ENCODE measurements around the gene ABCA1.

Gene ABCA1

DNA sequence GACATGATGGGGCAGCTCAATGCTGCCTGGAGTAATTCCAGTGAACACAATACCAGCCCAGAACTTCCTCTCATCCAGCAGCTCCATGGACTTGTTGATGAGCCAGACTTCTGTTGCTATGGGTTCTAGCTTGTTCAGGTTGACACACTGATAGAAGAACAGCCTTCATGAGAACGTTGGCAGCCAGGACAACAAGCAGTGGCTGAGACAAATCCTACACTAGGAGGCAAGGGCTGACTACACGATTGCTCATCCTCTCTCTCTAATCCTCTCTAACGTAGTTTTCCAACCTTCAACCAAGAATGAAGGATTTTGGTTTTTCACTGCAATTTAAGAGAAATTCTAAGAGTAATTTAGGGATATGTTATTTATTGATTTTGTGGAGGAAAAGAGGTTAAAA, 96.3 kb downstream of the ABCA1 start:
- no peak overlapping the region for H3K27ac ChIP-seq (ENCODE audit: low read depth, low read length)
- H3K4me2 ChIP-seq (ENCODE audit: low read depth, low read length, poor library complexity, severe bottlenecking), result no peak overlapping the region
- no peak overlapping the region for H3K9ac ChIP-seq (ENCODE audit: low read length)
- H3K36me3 ChIP-seq (ENCODE audit: low read length), result no peaks in the 10 kb centered on the region
- no peaks in the 10 kb centered on the region for H3K27me3 ChIP-seq (ENCODE audit: low read length)
- TF ChIP-seq, protein P1, sequence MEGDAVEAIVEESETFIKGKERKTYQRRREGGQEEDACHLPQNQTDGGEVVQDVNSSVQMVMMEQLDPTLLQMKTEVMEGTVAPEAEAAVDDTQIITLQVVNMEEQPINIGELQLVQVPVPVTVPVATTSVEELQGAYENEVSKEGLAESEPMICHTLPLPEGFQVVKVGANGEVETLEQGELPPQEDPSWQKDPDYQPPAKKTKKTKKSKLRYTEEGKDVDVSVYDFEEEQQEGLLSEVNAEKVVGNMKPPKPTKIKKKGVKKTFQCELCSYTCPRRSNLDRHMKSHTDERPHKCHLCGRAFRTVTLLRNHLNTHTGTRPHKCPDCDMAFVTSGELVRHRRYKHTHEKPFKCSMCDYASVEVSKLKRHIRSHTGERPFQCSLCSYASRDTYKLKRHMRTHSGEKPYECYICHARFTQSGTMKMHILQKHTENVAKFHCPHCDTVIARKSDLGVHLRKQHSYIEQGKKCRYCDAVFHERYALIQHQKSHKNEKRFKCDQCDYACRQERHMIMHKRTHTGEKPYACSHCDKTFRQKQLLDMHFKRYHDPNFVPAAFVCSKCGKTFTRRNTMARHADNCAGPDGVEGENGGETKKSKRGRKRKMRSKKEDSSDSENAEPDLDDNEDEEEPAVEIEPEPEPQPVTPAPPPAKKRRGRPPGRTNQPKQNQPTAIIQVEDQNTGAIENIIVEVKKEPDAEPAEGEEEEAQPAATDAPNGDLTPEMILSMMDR (IDR thresholded peaks at IDR 0.05; ENCODE audit: insufficient read depth, low read length, poor library complexity, severe bottlenecking), result no peak
- no peak for TF ChIP-seq EZH2phosphoT487 (conservative IDR thresholded peaks at IDR 0.05; ENCODE audit: low read length)
- no peaks in the 10 kb centered on the region for H3F3A ChIP-seq (ENCODE audit: insufficient read depth)
- no peaks in the 10 kb centered on the region for H3K79me2 ChIP-seq (ENCODE audit: insufficient read depth, low read length)
- H3K4me3 ChIP-seq (ENCODE audit: insufficient read depth, low read length, poor library complexity, severe bottlenecking), result no peak overlapping the region
- H3K9me2 ChIP-seq (replicated peaks; ENCODE audit: insufficient read depth, low read length), result no peaks in the 10 kb centered on the region
- no peak overlapping the region for H2AFZ ChIP-seq (ENCODE audit: low read depth, low read length, severe bottlenecking)
- no peaks in the 10 kb centered on the region for H3K9me3 ChIP-seq (ENCODE audit: insufficient read depth, low read length)
- H4K20me1 ChIP-seq (ENCODE audit: low read depth, low read length), result no peaks in the 10 kb centered on the region

- Histone ChIP-seq H2AFZ (ENCODE audit: low read depth, low read length, severe bottlenecking) (no peak overlapping the region), H3K9ac (ENCODE audit: low read length) (no peak overlapping the region), H3K4me3 (ENCODE audit: insufficient read depth, low read length, poor library complexity, severe bottlenecking) (no peak overlapping the region), H3K36me3 (ENCODE audit: low read length) (no peaks in the 10 kb centered on the region), H3K27me3 (ENCODE audit: low read length) (no peaks in the 10 kb centered on the region), H3K4me2 (ENCODE audit: low read depth, low read length, poor library complexity, severe bottlenecking) (no peak overlapping the region), H3K9me2 (replicated peaks; ENCODE audit: insufficient read depth, low read length) (no peaks in the 10 kb centered on the region), H3K9me3 (ENCODE audit: insufficient read depth, low read length) (no peaks in the 10 kb centered on the region), H3F3A (ENCODE audit: insufficient read depth) (no peaks in the 10 kb centered on the region), H3K79me2 (ENCODE audit: insufficient read depth, low read length) (no peaks in the 10 kb centered on the region), H4K20me1 (ENCODE audit: low read depth, low read length) (no peaks in the 10 kb centered on the region), H3K27ac (ENCODE audit: low read depth, low read length) (no peak overlapping the region)
- TF ChIP-seq, protein P1 (IDR thresholded peaks at IDR 0.05; ENCODE audit: insufficient read depth, low read length, poor library complexity, severe bottlenecking), result no peak
- TF ChIP-seq EZH2phosphoT487 (conservative IDR thresholded peaks at IDR 0.05; ENCODE audit: low read length), result no peak
These were observed 101.0 kb downstream of the ABCA1 start for GRCh38 chr9:104826911-104827310.

DNA sequence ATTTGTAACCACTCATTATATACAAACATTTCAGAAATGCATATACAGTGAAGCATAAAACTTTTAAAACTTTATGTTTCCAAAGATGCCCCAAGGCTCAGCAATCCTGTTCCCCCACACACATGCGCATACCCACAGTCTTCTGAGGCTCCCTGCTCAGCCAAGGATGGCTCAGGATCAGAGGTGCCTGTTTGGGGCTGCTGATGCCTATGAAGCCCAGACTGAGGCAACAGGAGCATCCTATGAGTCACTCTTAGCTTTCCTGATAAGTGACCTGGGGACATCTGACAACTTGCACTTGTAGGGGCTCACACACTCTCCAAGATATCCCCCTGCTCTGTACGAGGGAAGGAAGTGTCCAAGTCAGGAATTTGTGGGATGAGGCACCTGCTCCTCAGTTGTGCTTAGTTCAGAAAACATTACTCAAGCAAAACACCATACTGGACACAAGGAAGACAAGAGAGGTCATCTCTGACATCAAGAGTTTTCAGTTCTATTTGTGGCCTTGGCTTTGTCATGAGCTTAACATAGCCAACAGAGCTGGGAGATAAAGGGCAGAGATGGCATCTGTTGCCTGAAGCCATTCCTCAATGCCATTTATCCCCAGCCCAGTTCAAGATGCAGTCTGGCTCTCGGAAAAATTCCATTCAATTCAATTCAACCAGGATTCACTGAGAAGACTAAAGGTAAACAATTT, 101.7 kb downstream of the ABCA1 start:
- Histone ChIP-seq H4K20me1 (ENCODE audit: low read depth, low read length) (no peaks in the 10 kb centered on the region), H3K27ac (ENCODE audit: low read depth, low read length) (no peak overlapping the region), H3K9me3 (ENCODE audit: insufficient read depth, low read length) (no peaks in the 10 kb centered on the region), H3F3A (ENCODE audit: insufficient read depth) (no peaks in the 10 kb centered on the region), H3K79me2 (ENCODE audit: insufficient read depth, low read length) (no peaks in the 10 kb centered on the region), H2AFZ (ENCODE audit: low read depth, low read length, severe bottlenecking) (no peak overlapping the region), H3K9ac (ENCODE audit: low read length) (no peak overlapping the region), H3K27me3 (ENCODE audit: low read length) (no peaks in the 10 kb centered on the region), H3K9me2 (replicated peaks; ENCODE audit: insufficient read depth, low read length) (no peaks in the 10 kb centered on the region), H3K36me3 (ENCODE audit: low read length) (no peaks in the 10 kb centered on the region), H3K4me3 (ENCODE audit: insufficient read depth, low read length, poor library complexity, severe bottlenecking) (no peak overlapping the region), H3K4me2 (ENCODE audit: low read depth, low read length, poor library complexity, severe bottlenecking) (no peak overlapping the region)
- no peak for TF ChIP-seq EZH2phosphoT487 (conservative IDR thresholded peaks at IDR 0.05; ENCODE audit: low read length)
- TF ChIP-seq, protein P1 (IDR thresholded peaks at IDR 0.05; ENCODE audit: insufficient read depth, low read length, poor library complexity, severe bottlenecking), result no peak

Data from SU-DHL-6 (cell line).